ENCODE measurements around the gene CORO2A. TPM values are rescaled to one million over a fixed set of nuclear protein-coding genes. Genes with fewer than 3 reads are reported as not detected.
A peak's percentile ranks its signal among the peaks of the same experiment; 100 is the strongest.

CORO2A gene
- total and polyA plus RNA-seq, 10 of the 15 experiments (the other 5 are each of a cell fraction or from before 2014, with no cell fraction given): 1.0 to 5.3 (median 3.5) TPM

GRCh38 chr9:98216391-98216790 lies 24.0 kb upstream of the CORO2A start:
- Histone ChIP-seq H3K36me3 (ENCODE audit: control insufficient read depth in 2 of 2, insufficient read depth in 2 of 2, low read length in 1 of 2) (no peaks in the 10 kb centered on the region), H3K27ac (ENCODE audit: control insufficient read depth, insufficient read depth) (no peak overlapping the region), H2AFZ (ENCODE audit: control insufficient read depth, low read depth, low read length) (no peak overlapping the region), H3K27me3 (replicated peaks in 1 of 2; ENCODE audit: control insufficient read depth in 2 of 2, insufficient read depth in 2 of 2, low read length in 1 of 2) (no peaks in the 10 kb centered on the region), H3K4me2 (ENCODE audit: control insufficient read depth, insufficient read depth) (no peak overlapping the region), H3K4me3 (no peak overlapping the region), H4K20me1 (ENCODE audit: control insufficient read depth, insufficient read depth) (no peaks in the 10 kb centered on the region), H3K79me2 (ENCODE audit: control insufficient read depth, insufficient read depth, low read length) (no peaks in the 10 kb centered on the region), H3K9me3 (replicated peaks; ENCODE audit: control insufficient read depth, insufficient read depth, low read length) (no peaks in the 10 kb centered on the region), H3K4me1 (ENCODE audit: control insufficient read depth, insufficient read depth, low read length) (no peaks in the 10 kb centered on the region), H3K9ac (ENCODE audit: control insufficient read depth, insufficient read depth, low read length) (no peak overlapping the region)
- BruUV-seq (replicated peaks): no TSS peak
- in situ Hi-C loops (cut with MboI) (no loop called here), intact Hi-C loops (cut with micrococcal nuclease; ENCODE audit: unreplicated experiment) (no loop called here)
- no peak for FAIRE-seq
- no peak for ATAC-seq
- WGBS (ENCODE audit: insufficient coverage, insufficient replicate concordance, low lambda C conversion rate, missing lambda C conversion rate): 50% methylated on average over 3 of the region's 3 CpGs
- ChIA-PET SMC1A (ENCODE audit: uncharacterized antibody, unreplicated experiment) (interaction anchor here (1.1 kb wide), 1 partner anchor 112 kb away, joined by 3 read pairs; no protein-coding TSS in a partner anchor), CTCF (no interaction called here), POLR2A (no interaction called here), RAD21 (ENCODE audit: unreplicated experiment) (no interaction called here)
- no peak for DNase-seq (ENCODE audit: low read depth, low spot score)
- TF ChIP-seq ATF3 (IDR thresholded peaks at IDR 0.05; ENCODE audit: borderline replicate concordance, extremely low read depth, low read depth, low read length): no peak

- POLR2A ChIA-PET: no interaction called here
- H3K9me3 ChIP-seq (replicated peaks; ENCODE audit: control insufficient read depth, insufficient read depth, low read length): no peaks in the 10 kb centered on the region
- H4K20me1 ChIP-seq (ENCODE audit: control insufficient read depth, insufficient read depth): no peaks in the 10 kb centered on the region
- in situ Hi-C loops (cut with MboI) (no loop called here), intact Hi-C loops (cut with micrococcal nuclease; ENCODE audit: unreplicated experiment) (loop anchor here (2.0 kb wide), 1 partner anchor 141 kb away; no protein-coding TSS in a partner anchor)
- SMC1A ChIA-PET (ENCODE audit: uncharacterized antibody, unreplicated experiment): interaction anchor here (1.1 kb wide), 1 partner anchor 112 kb away, joined by 3 read pairs; no protein-coding TSS in a partner anchor
- no peaks in the 10 kb centered on the region for H3K4me1 ChIP-seq (ENCODE audit: control insufficient read depth, insufficient read depth, low read length)
- FAIRE-seq: no peak
- no peak overlapping the region for H3K4me3 ChIP-seq
- RAD21 ChIA-PET (ENCODE audit: unreplicated experiment): interaction anchor here (1.0 kb wide), 1 partner anchor 97 kb away, joined by 3 read pairs; the partner anchor contains the start of gene TRIM14
- no peak overlapping the region for H3K4me2 ChIP-seq (ENCODE audit: control insufficient read depth, insufficient read depth)
- no peak overlapping the region for H3K9ac ChIP-seq (ENCODE audit: control insufficient read depth, insufficient read depth, low read length)
- 77% methylated on average over 9 of the region's 9 CpGs for WGBS (ENCODE audit: insufficient coverage, insufficient replicate concordance, low lambda C conversion rate, missing lambda C conversion rate)
- TF ChIP-seq SMC3 (IDR thresholded peaks at IDR 0.05; ENCODE audit: borderline replicate concordance, low read length) (peak; percentile 46; the same call in 1 of the 2 replicates), CTCF (IDR thresholded peaks at IDR 0.05 in 2 of 3, conservative IDR thresholded peaks at IDR 0.05 in 1 of 3; ENCODE audit: control insufficient read depth in 2 of 3, extremely low read depth in 1 of 3, insufficient read depth in 1 of 3, low read depth in 3 of 3, low read length in 3 of 3) (peak; percentile 37 to 50 (median 48); a peak in 5 of 6 replicates), RAD21 (IDR thresholded peaks at IDR 0.05; ENCODE audit: insufficient read depth, low read depth, low read length) (0 out of 2 replicates have a peak, but pooled peaks have one; percentile 46), ZBTB4 (CRISPR knock-in tag; IDR thresholded peaks at IDR 0.05) (no peak)
- H3K27ac ChIP-seq (ENCODE audit: control insufficient read depth, insufficient read depth): no peak overlapping the region
- ATAC-seq: peak; percentile 85
- no peak for DNase-seq (ENCODE audit: low read depth, low spot score)
- no peaks in the 10 kb centered on the region for H3K36me3 ChIP-seq (ENCODE audit: control insufficient read depth in 2 of 2, insufficient read depth in 2 of 2, low read length in 1 of 2)
- H2AFZ ChIP-seq (ENCODE audit: control insufficient read depth, low read depth, low read length): no peak overlapping the region
- H3K27me3 ChIP-seq (replicated peaks in 1 of 2; ENCODE audit: control insufficient read depth in 2 of 2, insufficient read depth in 2 of 2, low read length in 1 of 2): no peaks in the 10 kb centered on the region
- no TSS peak for BruUV-seq (replicated peaks)
- no peaks in the 10 kb centered on the region for H3K79me2 ChIP-seq (ENCODE audit: control insufficient read depth, insufficient read depth, low read length)
- CTCF ChIA-PET: interaction anchor here (1.1 to 1.3 kb wide), 3 partner anchors 10 to 98 kb away, joined by 3 to 4 read pairs (median 3); no protein-coding TSS in a partner anchor
Measured at GRCh38 chr9:98215821-98216220, 23.4 kb upstream of the CORO2A start.
